GM19328 (cell line): Measurements from ENCODE around the gene IFT52.

ENCODE experiments used
- ATAC-seq: cut with Tn5 transposase; IDR thresholded peaks from one replicate; pipeline ENCODE4 v1.9.1; 2021; ENCODE audit warnings: mild to moderate bottlenecking, moderate library complexity; ENCODE audit not compliant: unreplicated experiment

Gene IFT52

DNA sequence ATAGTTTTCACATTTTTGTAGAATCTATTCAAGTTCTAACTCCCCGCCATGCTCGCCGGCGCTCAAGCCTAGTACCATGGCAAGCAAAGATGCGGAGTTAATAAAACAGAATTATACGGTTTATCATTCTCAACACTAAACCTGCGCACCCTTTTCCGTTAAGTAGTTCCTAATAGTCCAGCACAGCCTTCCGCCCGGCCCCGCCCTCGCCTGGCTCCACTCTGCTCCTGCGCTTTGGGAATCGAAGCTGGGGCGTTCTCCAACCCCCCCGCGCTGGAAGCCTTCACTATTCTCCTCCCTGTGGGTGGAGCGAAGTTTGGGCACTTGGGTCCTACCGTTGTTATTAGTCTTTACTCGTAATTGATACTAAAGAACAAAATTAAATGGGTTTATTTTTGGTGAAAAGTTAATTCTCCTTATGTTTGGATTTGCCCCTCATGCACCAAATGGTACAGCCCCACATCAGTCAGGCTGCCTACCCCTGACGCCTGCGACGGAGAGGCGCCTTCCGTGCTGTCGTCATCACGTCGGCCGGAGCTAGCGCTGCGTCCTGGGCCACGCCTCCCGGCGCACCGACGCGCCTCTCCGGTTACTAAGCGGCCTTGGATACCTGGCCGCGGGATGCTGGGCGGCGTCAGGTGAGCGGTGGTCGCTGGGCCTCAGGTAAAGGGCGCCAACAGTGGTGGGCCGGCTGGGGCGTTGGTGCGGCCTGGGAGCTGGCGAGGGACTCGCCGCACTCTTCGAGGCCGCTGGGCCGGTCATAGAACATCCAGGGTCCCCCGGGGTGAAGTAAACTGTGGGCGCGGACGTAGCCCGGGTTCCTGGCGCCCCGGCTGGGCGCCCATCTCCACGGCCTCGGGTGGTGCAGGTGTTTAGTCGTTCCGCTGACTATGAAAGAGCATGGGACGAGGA lies at the start of gene IFT52:
Gene IFT52 (plus strand): TSS at position 546 of the 912 bp plus-strand sequence. CDS start 3,762 bp downstream, outside the sequence.
- ATAC-seq, result peak; percentile 99

- ATAC-seq, result no peak
These were observed 49.5 kb upstream of the IFT52 start for GRCh38 chr20:43541214-43541613.

DNA sequence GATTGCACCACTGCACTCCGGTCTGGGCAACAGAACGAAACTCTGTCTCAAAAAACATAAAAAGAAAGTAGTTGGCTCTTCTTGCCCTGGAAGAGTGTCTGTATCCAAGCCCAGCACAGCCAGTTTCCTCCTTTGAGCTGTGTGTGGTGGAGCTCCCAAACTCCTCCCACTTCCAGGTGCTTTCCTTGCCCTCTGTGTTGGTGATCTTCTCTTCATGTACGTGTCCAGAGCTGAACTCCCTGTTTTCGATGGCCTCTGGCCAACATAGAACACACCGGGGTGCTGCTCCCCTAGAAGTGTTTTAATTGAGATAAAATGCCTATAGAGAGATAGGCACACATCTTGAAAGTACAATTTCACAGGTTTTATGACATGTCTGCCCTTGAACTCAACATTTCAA lies 48.6 kb upstream of the IFT52 start:
- no peak for ATAC-seq

DNA sequence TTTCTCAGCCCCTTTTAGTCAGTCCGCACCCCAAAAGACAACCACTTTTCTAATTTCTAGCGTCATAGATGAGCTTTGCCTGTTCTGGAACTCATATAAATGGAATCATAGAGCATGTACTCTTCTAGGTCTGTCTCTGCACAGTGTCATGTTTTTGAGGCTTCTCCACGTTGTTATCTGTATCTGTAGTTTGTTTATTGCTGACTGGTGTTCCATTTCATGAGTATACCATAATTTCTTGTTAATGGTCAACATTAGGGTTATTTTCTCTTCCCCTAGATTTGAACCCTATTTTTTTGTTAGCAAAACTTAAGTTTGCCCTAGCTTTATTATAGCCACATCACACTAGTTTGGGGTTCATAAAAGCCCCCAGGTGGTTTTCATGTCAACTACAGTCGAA lies 48.1 kb upstream of the IFT52 start:
- no peak for ATAC-seq

- ATAC-seq, result no peak
These were observed 47.6 kb upstream of the IFT52 start for GRCh38 chr20:43543138-43543537.

DNA sequence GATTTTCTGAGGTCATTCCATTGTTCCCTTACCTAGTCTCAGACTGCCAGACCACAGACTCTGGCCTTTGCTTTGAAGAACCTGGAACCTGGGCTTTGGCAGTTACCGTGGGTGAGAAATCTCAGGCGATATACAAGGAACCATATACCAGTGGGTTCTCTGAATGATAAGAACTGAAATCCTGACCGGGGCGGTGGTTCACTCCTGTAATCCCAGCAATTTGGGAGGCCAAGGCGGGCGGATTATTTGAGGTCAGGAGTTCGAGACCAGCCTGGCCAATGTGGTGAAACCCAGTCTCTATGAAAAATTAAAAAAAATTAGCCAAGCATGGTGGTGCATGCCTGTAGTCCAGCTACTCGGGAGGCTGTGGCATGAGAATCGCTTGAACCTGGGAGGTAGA lies 46.2 kb upstream of the IFT52 start:
- ATAC-seq, result no peak

DNA sequence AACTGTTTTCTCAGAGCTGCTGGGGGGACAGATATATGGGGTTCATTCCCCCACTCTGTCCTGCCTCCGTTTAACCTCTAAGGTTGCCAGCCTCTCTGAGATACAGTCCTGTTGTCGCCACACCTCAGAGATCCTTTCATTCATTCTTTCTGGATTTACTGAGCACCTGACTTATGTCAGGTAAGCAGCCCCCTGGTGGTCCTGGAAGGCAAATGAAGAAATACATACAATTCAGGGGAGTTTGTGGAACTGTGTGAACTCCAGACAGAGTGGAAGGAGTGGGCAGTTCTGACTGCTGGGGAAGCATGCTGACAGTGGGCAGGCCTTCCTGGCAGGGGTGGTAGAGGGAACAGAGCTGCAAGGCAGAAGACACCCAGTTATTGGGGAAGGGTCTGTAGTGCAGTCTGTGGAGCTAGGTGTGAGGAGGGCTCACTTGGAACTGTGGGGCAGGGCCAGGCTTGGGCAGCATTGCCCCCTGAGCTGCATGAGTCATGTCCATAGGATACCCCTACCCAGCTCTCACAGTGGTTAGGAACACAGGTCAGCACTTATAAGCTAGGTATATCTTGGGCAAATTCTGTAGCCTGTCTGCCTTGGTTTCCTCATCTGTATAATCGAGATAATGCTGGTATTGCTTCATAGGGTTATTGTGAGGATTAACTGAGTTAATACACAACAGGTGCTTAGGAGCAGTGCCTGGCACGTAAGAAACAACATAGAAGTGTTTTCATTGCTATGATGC lies 44.7 kb upstream of the IFT52 start:
- ATAC-seq, result no peak

- ATAC-seq, result no peak
These were observed 42.4 kb upstream of the IFT52 start for GRCh38 chr20:43548273-43548880.

DNA sequence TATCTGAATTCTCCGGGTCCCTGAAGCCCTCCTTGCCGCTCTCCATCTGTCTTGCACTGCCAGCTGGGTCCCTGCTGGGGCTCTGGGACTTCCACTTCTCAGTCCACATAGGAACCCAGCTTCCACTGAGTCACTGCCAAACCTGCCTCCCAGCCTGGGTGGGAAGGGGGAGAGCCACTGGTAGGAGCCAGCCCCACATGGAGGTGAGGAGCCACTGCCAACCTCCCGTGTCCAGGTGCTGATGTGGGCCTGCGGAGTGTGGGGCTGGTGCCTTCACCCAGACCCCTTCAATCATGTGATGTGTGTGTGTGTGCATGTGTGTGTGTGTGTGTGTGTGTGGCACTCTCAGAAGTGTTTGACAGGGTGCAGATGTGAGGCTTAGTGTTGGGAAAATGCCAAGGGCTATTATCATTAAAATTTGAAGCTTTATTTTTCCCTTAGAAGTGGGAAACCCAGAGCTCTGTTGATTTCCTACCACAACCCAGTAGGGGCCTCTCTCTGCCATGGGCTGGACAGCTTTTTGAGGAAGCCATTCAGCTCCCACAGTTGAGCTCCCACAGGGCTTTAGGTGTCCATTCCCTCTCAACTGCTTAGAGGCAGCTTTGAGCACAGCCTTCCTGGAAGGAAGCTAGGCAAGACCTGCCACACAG lies 41.2 kb upstream of the IFT52 start:
- ATAC-seq, result no peak

GRCh38 chr20:43550456-43550855 lies 40.3 kb upstream of the IFT52 start:
- no peak for ATAC-seq

GRCh38 chr20:43554369-43554768 lies 36.4 kb upstream of the IFT52 start:
- no peak for ATAC-seq

GRCh38 chr20:43558412-43559146 lies 32.2 kb upstream of the IFT52 start, which contains the start of gene SGK2:
SGK2 (plus strand) TSS chr20:43559027; CDS start chr20:43566496, 7,469 bp downstream.
- no peak for ATAC-seq

DNA sequence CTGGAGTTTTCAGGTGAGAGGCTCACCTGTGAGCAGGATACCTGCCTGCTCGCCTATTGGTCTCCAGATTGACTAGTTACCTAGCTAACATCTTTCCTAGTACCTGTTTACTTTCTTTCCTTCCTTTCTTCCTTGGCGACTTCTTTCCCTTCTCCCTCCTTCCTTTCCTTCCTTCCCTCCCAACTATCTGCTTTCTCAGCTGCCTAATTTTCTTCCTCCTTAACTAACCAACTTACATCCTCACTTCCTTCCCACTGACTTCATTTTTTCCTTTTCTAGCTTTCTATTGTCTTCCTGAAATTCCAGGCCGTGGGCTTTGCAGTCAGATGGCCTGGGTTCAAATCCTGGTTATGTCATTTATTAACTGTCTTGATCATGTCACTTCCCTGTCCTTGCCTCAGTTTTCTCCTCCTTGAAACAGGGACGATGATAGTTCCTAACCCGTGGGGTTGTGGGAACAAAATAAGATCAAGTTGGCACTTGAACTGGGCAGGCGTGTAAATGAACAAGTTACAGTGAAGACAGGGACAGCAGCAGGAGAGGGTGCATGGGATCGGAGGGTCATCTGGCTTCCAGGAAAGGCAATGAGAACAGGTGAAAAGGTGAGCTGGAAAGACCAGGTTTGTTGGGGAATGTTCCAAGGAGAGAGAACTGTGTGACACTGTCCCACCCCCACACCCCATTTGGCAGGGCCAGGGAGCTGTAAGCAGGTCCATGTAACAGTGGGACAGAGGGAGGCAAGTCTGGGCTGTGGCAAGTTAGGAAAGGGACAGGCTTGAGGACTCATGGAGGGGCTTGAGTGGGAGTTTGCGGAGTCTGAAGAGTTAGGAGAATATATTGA lies 31.4 kb upstream of the IFT52 start:
- no peak for ATAC-seq

DNA sequence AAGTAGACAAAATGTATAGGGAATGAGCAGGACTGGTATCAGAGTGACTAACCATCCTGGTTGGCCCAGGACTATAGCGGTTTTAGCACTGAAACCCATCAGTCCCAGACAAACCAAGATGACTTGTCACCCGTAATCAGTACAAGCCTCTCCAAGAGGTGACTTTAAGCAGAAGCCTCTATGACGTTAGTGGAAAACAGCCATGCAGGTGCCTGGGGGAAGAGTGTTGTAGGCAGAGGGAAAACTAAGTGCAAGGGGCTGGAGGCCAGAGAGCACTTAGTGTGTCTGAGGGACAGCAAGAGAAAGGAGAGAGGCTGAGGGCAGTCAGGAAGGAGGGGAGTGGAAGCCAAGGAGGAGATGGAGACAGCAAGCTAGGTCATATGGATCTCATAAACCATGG lies 29.8 kb upstream of the IFT52 start:
- ATAC-seq, result no peak

- no peak for ATAC-seq
These were observed 27.3 kb upstream of the IFT52 start for GRCh38 chr20:43563429-43563828.

GRCh38 chr20:43563991-43564390 lies 26.7 kb upstream of the IFT52 start:
- ATAC-seq, result no peak

- no peak for ATAC-seq
These were observed 26.3 kb upstream of the IFT52 start for GRCh38 chr20:43564455-43564854.

DNA sequence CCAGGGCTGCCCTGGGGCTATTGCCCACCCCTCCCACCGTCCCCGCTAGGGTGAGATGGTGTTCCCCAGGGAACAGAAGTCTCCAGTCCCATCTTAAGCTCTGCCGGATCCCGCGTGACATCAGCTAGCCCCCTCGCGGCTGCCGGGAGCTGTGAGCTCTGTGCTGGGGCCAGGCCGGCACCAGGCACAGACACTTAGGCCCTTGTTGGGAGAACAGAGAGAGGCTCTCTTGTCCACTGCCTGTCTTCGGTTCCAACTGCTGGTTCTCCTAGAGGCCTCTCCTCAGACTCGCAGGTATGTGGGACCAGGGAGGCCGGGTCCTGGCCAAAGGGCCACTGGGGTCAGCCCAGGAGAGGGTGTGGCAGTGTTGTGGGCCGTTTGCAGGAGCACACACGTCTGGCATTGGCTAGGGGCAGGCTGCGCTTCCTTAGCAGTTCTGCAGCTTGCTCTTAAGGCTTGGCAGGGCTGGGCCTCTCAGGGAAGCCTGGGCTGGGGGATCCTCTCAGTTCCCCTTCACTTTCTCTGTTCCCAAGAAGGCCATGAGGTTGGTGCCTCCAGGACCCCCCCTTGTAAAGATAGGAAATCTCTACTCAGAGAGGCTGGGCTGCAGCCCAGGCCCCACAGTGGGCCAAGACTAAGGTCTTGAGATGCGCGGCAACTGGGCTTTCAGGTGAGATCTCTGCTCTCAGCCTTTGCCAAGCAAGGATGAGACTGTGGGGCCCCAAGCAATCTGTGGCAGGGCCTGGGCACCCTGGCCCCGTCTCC lies 25.6 kb upstream of the IFT52 start:
- ATAC-seq, result no peak

GRCh38 chr20:43565758-43566104 lies 25.0 kb upstream of the IFT52 start:
- no peak for ATAC-seq
